ENCODE data around the gene DUSP9. TPM values are rescaled to one million over a fixed set of nuclear protein-coding genes. Genes with fewer than 3 reads are reported as not detected.

DUSP9 gene
- polyA plus RNA-seq, 1 donor from 2014 or later: 0.94 TPM

- no peaks in the 10 kb centered on the region for H3K36me3 ChIP-seq (ENCODE audit: insufficient read depth, low read length)
- H4K20me1 ChIP-seq (ENCODE audit: insufficient read depth): no peaks in the 10 kb centered on the region
- no peak for TF ChIP-seq EP300 (conservative IDR thresholded peaks at IDR 0.05; ENCODE audit: poor library complexity, severe bottlenecking)
- no peak for TF ChIP-seq CTCF (IDR thresholded peaks at IDR 0.05; ENCODE audit: poor library complexity, severe bottlenecking)
- no peak for TF ChIP-seq RAD21 (conservative IDR thresholded peaks at IDR 0.05)
- H2AFZ ChIP-seq (ENCODE audit: low read depth, low read length): no peak overlapping the region
- H3K9me3 ChIP-seq (ENCODE audit: low read length): no peaks in the 10 kb centered on the region
- no peak overlapping the region for H3K9ac ChIP-seq (ENCODE audit: low read length)
- H3K27ac ChIP-seq (ENCODE audit: low read length): no peak overlapping the region
- H3F3A ChIP-seq (ENCODE audit: insufficient read depth, low read length, poor library complexity, severe bottlenecking): no peaks in the 10 kb centered on the region
- no peaks in the 10 kb centered on the region for H3K27me3 ChIP-seq (ENCODE audit: insufficient read depth, low read depth, low read length)
- no peak overlapping the region for H3K4me3 ChIP-seq (ENCODE audit: low read length)
- no peaks in the 10 kb centered on the region for H3K79me2 ChIP-seq (replicated peaks; ENCODE audit: insufficient read depth, low read length)
- H3K9me2 ChIP-seq (ENCODE audit: insufficient read depth, low read length): no peaks in the 10 kb centered on the region
- H3K4me2 ChIP-seq (ENCODE audit: low read length): no peak overlapping the region
Observed at GRCh38 chrX:153622661-153623309, 24.2 kb upstream of the DUSP9 start.

GRCh38 chrX:153623310-153624029, 23.5 kb upstream of the DUSP9 start:
- Histone ChIP-seq H3K79me2 (replicated peaks; ENCODE audit: insufficient read depth, low read length) (no peaks in the 10 kb centered on the region), H3K36me3 (ENCODE audit: insufficient read depth, low read length) (no peaks in the 10 kb centered on the region), H3F3A (ENCODE audit: insufficient read depth, low read length, poor library complexity, severe bottlenecking) (no peaks in the 10 kb centered on the region), H3K9me2 (ENCODE audit: insufficient read depth, low read length) (no peaks in the 10 kb centered on the region), H3K27me3 (ENCODE audit: insufficient read depth, low read depth, low read length) (no peaks in the 10 kb centered on the region), H2AFZ (ENCODE audit: low read depth, low read length) (no peak overlapping the region), H3K9ac (ENCODE audit: low read length) (no peak overlapping the region), H4K20me1 (ENCODE audit: insufficient read depth) (no peaks in the 10 kb centered on the region), H3K9me3 (ENCODE audit: low read length) (no peaks in the 10 kb centered on the region), H3K4me2 (ENCODE audit: low read length) (no peak overlapping the region), H3K4me3 (ENCODE audit: low read length) (no peak overlapping the region), H3K27ac (ENCODE audit: low read length) (no peak overlapping the region)
- TF ChIP-seq REST (IDR thresholded peaks at IDR 0.05; ENCODE audit: borderline replicate concordance): no peak
- no peak for TF ChIP-seq EZH2 (IDR thresholded peaks at IDR 0.05; ENCODE audit: borderline replicate concordance, insufficient read depth, low read length, poor library complexity, severe bottlenecking)
- no peak for TF ChIP-seq TAF1 (IDR thresholded peaks at IDR 0.05; ENCODE audit: low read depth)
- TF ChIP-seq CTCF (IDR thresholded peaks at IDR 0.05; ENCODE audit: poor library complexity, severe bottlenecking): no peak
- TF ChIP-seq EP300 (conservative IDR thresholded peaks at IDR 0.05; ENCODE audit: poor library complexity, severe bottlenecking): no peak
- TF ChIP-seq MXI1 (conservative IDR thresholded peaks at IDR 0.05; ENCODE audit: poor library complexity, severe bottlenecking): no peak
- no peak for TF ChIP-seq RAD21 (conservative IDR thresholded peaks at IDR 0.05)
- no peak for TF ChIP-seq SMC3 (conservative IDR thresholded peaks at IDR 0.05; ENCODE audit: poor library complexity)
- no peak for TF ChIP-seq POLR2AphosphoS5 (IDR thresholded peaks at IDR 0.05)

Measured in neural cell (in vitro differentiated cells).